ENCODE results near the gene EIF5AL1.

The EIF5AL1 gene

DNA sequence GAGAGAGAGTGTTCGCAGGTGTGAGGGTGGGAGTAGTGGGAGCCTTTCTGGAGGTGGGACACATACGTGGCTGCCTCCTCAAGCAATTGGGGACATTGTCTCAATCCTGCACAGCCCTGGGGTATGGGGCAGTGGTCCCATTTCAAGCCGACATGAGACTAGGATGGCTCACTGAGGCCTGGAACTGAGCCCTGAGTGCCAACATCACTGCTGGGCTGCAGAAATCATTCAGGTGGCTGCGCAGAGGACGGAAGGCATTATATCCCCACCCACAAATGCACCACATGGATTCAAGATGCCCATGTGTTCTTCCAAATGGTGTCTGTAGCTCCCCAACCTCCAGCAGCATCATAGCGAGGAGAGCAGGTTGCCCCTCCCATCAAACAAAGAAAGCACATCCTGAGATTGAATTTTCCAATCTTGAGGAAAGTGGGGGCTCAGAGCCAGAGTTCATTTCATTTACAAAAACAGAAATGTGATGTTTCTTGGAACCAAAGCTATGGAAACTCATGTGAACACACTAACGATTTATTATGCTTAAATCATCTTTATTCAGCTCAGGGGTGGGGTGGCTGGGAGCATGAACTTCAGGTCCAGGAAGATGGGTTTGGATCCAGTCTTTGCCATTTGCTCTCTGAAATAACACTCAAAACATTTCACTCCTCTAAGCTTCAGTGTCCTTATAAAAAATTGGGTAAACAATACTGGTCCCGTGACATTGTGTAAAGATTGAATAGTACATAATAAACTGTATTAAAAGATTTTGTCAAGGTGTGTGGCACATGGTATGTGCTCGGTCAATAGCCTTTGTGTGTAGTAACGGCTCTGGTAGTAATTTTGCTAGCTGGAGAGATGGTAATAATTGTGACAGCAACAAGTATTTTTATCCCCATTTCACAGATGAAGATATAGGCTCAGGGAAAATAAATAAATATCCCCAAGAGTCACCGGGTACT is 43.3 kb downstream of the EIF5AL1 start:
- in situ Hi-C loops (cut with MboI; ENCODE audit: low sequenced_read_pairs), result loop anchor here (25.0 kb wide), 1 partner anchor 707 kb away; no protein-coding TSS in a partner anchor

DNA sequence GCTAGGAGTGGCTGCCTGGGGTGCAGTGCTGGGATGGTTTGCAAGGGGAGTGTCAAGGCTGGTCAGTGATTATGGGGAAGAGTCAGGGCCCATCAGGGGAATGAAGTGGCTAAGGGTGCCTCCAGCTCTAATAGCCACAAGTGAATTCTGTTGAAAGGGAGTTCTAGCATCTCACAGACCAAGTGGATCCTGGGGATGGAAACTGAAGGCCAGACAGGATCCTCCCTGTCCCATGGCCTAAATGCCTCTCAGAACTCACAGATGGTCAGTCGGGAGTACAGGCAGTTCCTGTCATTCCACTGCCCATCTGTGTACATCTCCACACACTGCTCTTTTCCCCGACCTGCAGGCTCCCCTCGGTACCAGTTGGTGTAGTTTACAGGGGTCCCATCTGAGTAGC is 44.6 kb downstream of the EIF5AL1 start:
- in situ Hi-C loops (cut with MboI; ENCODE audit: low sequenced_read_pairs), result loop anchor here (25.0 kb wide), 1 partner anchor 705 kb away; no protein-coding TSS in a partner anchor

DNA sequence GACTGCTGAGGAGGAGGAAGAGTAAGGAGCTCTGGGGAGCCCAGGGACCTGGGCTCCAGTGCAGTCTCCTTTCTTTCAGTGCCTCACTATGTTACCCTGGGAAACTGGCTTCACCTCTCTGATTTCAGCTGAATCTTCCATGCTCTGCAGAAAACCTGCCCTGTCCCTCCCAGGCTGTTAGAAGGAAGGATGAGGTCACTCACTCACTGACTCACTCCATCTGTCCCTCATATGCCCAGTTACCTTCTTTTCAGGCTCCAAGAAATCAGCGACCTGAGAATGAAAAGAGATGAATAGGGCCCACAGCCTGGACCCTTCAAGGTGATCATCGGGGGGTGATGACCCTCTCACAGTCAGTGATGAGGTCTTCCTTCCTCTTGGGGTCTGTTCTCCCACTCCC is 47.4 kb downstream of the EIF5AL1 start:
- in situ Hi-C loops (cut with MboI; ENCODE audit: low sequenced_read_pairs), result loop anchor here (25.0 kb wide), 1 partner anchor 703 kb away; no protein-coding TSS in a partner anchor

DNA sequence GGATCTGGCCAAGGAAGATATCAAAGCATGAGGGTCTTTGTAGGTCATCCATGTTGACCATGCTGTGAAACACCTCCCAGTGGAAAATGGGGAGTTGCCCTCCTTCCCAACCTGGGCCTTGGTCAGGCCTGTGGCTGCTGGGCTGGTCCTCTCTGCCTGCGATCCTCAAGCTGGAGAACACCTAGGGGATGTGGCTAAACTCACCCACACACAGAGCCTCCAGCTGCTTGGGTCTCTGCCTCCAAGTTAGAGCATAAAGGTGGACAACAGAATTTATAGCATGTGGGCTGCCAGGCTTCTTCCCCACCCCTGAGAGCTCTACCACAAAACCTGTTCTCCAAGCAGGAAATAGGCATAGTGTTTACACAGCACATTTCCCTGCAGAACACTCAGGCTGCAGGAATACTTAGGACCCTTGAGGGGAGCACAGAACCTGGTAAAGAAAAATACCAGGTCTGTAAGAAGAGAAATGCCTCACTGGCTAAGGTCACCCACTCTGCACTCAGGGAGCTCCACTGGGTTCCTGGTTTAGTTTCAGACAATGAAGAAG is 47.9 kb downstream of the EIF5AL1 start, which contains the start of gene SFTPA2:
SFTPA2 (minus strand) TSS at position 248 of the 550 bp plus-strand sequence. CDS start 924 bp downstream, outside the sequence.
- in situ Hi-C loops (cut with MboI; ENCODE audit: low sequenced_read_pairs), result loop anchor here (25.0 kb wide), 1 partner anchor 702 kb away; no protein-coding TSS in a partner anchor

DNA sequence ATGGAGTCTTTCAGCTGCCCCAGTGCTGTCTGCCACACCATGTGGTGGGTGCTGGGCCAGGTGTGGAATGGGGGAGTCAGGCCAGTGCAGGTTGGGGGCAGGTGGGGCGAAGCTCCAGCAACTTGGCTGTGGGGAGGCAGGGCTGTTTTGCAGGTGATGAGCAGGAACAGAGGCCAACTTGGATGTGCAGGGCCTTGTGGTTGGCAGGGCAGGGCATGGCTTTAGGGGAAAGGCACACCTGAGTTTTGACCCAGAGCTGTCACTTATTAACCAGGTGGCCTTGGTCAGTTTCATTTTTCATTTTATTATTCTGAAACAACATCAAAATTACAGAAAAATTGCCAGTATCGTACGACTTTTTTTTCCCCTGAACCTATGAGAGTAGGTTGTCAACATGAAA is 48.9 kb downstream of the EIF5AL1 start:
- in situ Hi-C loops (cut with MboI; ENCODE audit: low sequenced_read_pairs), result loop anchor here (25.0 kb wide), 1 partner anchor 701 kb away; no protein-coding TSS in a partner anchor

DNA sequence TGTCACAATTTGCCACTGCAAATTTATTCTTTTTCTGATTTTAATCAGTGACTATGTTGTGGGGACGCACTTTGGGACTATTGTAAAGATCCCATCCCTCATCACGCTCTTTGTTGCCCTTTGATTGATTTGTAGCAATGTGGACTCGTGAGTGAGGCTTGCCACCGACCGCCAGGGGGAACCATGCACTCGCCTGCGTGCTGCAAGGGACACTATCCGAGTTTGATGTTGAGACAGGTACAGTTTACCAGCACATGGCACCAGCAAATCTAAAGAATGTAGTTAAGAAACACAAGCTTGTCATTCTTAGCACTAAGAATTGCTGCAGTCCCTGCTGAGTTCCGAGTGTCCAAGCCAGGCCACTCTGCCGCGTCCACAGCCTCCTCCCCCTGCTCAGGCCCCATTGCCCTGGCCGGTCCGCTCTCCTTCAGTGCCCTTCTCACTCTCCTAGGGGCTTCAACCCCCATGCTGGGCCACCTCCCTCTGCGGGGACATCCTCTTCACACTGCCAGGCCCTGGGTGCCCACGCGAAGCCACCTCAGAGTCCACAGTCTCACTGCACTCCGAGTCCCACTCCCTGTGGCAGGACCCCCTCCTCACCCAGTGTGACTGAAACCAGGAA is 49.9 kb downstream of the EIF5AL1 start:
- in situ Hi-C loops (cut with MboI; ENCODE audit: low sequenced_read_pairs), result loop anchor here (25.0 kb wide), 1 partner anchor 700 kb away; no protein-coding TSS in a partner anchor

DNA sequence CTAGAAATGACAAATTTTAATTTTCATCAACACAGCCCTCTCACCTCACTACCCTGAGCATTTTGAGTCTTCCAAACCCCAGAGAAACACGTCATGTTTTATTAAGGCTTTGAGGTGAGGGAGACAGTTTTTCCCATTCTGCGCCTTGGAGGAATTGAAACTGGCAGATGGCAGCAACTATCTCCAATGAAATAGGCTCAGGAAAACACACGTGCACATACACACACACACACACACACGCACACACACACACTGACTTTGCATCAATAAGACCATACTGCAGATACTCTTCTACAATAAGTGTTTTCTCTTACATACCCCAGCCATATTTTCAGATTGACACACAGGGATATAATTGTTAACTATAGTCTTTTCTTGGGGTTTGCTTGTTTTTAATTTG is 51.1 kb downstream of the EIF5AL1 start:
- in situ Hi-C loops (cut with MboI; ENCODE audit: low sequenced_read_pairs), result loop anchor here (25.0 kb wide), 1 partner anchor 699 kb away; no protein-coding TSS in a partner anchor
